CMK (cell line): ENCODE results near the gene C19orf25.

ENCODE experiments used
- DNase-seq: peaks from one replicate; pipeline ENCODE4 v3.0.0-alpha.2; 2010; ENCODE audit warnings: low read depth

Gene C19orf25

DNA sequence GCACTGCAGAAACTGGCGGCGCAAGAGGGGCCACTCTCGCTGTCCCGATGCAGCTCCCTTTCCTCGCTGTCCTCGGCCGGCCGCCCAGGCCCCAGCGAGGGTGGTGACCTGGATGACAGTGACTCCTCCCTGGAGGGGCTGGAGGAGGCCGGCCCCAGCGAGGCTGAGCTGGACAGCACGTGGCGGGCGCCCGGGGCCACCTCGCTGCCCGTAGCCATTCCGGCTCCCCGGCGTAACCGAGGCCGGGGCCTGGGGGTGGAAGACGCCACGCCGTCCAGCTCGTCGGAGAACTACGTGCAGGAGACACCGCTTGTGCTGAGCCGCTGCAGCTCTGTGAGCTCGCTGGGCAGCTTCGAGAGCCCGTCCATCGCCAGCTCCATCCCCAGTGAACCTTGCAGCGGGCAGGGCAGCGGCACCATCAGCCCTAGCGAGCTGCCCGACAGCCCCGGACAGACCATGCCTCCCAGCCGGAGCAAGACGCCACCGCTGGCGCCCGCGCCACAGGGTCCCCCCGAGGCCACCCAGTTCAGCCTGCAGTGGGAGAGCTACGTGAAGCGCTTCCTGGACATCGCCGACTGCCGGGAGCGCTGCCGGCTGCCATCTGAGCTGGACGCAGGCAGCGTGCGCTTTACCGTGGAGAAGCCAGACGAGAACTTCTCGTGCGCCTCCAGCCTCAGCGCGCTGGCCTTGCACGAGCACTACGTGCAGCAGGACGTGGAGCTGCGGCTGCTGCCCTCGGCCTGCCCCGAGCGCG is 12.4 kb downstream of the C19orf25 start:
- no peak for DNase-seq

DNA sequence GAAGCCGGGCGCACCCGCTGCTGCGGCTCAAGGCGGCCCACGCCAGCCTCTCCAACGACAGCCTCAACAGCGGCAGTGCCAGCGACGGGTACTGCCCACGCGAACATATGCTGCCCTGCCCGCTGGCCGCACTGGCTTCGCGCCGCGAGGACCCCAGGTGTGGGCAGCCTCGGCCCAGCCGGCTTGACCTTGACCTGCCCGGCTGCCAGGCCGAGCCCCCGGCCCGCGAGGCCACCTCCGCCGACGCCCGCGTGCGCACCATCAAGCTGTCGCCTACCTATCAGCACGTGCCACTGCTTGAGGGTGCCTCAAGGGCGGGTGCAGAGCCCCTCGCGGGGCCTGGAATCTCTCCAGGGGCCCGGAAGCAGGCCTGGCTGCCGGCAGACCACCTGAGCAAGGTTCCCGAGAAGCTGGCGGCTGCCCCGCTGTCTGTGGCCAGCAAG is 13.0 kb downstream of the C19orf25 start:
- DNase-seq: no peak

DNA sequence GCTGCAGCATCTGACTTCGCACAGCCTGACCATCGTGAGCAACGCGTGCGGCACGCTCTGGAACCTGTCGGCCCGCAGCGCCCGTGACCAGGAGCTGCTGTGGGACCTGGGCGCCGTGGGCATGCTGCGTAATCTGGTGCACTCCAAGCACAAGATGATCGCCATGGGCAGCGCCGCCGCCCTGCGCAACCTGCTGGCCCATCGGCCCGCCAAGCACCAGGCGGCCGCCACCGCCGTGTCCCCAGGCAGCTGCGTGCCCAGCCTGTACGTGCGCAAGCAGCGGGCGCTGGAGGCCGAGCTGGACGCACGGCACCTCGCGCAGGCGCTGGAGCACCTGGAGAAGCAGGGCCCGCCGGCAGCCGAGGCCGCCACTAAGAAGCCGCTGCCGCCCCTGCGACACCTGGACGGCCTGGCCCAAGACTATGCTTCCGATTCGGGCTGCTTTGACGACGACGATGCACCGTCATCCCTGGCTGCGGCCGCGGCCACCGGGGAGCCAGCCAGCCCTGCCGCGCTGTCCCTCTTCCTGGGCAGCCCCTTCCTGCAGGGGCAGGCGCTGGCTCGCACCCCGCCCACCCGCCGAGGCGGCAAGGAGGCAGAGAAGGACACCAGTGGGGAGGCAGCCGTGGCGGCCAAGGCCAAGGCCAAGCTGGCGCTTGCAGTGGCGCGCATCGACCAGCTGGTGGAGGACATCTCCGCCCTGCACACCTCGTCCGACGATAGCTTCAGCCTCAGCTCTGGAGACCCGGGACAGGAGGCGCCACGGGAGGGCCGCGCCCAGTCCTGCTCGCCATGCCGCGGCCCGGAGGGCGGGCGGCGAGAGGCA is 13.6 kb downstream of the C19orf25 start:
- no peak for DNase-seq

DNA sequence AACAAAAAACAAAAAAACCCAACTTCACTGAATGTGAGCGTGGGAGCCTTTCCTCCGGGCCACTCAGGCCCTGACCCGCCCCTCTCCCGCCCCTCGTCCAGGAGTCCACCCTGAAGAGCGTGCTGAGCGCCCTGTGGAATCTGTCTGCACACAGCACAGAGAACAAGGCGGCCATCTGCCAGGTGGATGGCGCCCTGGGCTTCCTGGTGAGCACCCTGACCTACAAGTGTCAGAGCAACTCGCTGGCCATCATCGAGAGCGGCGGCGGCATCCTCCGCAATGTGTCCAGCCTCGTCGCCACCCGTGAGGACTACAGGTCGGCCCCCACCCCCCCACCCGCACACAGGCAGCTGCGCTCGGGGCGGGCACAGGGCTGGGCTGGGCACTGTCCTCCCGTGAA is 17.2 kb downstream of the C19orf25 start:
- no peak for DNase-seq

DNA sequence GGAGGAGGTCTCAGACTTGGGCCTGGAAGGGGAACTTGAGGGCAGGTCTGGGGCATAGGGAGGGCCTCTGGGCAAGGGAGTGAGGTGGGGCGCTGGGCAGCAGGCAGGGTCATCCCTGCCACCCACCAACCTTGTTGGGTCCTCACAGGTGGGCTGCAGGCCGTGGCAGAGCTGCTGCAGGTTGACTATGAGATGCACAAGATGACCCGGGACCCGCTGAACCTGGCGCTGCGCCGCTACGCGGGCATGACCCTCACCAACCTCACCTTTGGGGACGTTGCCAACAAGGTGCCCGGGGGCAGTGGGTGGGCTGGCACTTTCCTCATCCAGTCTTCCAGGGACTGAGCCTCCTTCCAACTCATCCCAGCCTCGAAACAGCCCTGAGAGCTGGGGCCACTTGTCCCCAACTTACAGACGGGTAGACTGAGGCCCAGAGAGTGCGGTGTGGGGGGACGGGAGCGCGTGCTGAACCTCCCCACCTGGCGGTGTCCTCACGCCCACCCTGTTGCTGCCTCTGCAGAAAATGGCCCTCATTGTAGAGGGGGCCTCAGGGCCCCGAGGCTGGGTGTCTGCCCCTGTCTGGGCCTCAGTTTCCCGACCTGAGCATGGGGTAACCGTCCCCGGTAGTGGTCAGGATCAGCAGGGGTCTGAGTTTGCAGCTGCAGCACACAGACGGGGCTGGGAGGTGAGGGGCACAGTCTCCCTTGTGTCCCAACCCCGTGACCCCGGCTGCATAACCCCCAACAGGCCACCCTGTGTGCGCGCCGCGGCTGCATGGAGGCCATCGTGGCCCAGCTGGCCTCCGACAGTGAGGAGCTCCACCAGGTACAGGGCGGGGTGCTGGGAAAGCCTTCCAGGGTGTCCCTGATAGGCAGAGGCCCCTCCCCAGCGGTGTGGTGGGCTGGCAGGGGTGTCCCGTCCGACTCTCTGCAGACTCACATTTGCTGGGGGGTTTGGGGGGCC is 18.7 kb downstream of the C19orf25 start:
- no peak for DNase-seq

DNA sequence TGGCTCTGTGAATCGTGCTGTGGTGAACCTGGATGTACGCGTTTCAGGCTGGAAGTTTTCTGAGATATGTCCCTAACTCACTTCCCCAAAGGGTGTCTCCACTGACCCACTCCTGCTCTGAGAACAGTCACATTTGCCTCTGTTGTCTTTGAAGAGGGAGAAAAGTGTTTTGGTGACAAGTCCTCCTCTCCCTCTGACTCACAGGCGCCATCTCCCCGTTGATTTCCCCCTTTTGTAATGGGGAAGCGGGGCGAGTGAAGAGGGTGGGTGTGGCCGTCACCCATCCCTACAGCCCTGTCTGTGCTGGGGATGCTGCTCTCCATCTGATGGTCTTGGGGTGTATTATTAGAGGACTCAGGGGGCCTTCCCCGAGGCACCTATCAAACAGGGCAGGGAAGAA is 19.5 kb downstream of the C19orf25 start:
- DNase-seq: no peak

DNA sequence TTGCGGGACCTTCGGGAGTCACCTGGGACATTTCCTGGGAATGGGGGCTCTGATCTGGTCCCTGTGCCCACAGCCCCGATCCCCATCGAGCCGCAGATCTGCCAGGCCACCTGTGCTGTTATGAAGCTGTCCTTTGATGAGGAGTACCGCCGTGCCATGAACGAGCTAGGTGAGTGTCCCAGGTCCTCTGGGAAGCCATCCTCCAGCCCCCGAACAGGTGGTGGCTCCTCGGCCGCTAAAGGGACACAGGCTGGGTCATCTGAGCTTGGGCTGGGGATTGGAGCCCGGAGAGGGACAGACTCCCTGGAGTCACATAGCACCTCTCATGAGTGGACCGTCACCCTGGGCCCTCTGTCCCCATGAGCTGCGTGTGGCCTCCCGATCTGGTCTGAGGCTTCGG is 21.1 kb downstream of the C19orf25 start:
- no peak for DNase-seq

DNA sequence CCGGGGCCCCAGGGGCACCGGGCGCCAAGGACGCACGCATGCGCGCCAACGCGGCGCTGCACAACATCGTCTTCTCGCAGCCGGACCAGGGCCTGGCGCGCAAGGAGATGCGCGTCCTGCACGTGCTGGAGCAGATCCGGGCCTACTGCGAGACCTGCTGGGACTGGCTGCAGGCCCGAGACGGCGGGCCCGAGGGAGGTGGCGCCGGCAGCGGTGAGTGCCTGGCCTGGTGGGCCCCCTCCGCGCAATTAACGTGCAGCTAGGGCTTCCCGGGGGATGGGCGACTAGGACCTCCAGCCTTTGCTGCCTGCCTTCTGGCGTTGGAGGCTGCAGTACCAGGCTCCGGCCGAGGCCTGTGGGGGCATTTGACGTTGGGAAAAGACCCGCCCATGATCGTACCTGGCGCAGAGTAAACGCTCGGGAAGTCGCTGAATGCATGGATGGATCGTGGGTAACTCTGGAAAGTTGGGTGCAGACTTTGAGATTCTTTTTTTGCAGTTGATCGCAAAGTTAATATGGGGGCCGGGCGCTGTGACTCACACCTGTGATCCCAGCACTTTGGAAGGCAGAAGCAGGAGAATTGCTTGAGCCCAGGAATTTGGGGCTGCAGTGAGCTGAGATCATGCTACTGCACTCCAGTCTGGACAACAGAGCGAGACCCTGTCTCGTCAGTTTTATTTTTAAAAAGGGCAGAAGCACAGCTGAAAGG is 21.8 kb downstream of the C19orf25 start:
- DNase-seq: no peak

DNA sequence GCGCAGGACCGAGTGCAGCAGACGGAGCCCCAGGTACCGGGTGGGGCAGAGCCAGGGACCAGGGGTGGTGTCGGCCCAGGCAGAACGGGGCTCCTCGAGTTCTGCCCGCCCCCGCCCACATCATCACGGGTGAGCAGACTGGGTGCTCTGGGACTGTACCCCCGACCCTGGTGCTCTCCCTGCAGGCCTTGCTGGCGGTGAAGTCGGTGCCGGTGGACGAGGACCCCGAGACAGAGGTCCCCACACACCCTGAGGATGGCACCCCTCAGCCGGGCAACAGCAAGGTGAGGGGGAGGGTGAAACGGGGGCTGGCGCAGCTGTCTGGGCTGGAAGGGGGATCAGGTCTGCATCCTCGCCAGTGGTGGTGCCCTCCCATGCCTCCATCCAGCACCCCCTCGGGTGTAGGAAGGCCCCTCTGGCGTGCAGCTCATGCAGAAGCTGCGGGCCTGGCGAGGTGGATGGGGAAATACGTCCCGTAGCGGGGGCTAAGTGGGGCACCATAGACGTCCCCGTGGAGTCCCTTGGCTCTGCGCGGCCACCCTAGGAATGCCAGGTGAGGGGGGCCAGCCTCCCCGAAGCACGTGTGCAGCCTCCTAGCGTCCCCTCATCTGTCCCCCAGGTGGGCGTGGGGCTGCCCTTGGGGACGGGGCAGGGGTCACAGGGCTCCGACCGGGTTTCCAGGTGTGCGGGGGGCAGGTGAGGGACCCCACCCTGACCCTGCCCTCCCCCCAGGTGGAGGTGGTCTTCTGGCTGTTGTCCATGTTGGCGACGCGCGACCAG is 22.7 kb downstream of the C19orf25 start:
- DNase-seq: no peak

DNA sequence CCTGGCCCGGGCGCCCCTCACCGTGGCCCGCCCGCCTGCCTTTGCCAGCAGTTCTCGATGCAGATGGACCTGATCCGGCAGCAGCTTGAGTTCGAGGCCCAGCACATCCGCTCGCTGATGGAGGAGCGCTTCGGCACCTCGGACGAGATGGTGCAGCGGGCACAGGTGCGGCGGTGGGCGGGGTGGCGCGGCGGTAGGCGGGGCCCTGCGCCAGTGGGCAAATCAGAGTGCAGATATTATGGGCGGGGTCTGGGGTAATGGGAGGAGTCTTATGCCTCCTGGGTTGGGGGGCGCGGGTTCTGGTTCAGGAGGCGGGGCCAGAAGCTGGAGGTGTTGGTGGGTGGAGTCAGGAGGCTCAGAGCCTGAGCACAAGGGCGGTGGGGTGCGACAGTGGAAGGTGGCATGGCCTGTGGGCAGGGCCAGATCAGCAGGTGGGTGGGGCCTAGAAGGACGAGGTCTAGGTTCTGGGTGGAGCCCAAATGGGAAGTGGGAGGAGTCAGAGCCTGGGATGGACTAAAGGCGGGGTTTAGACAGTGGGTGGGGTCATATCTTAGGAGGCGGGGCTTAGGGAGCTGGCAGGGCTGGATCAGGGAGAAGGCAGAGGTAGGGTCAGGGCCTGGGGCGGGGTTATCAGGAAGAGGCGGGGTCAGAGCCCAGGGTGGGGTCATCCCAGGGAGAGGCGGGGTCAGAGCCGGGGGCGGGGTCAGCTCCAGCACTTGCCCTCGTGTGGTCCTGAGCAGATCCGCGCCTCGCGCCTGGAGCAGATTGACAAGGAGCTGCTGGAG is 23.5 kb downstream of the C19orf25 start:
- peak; percentile 87 for DNase-seq

DNA sequence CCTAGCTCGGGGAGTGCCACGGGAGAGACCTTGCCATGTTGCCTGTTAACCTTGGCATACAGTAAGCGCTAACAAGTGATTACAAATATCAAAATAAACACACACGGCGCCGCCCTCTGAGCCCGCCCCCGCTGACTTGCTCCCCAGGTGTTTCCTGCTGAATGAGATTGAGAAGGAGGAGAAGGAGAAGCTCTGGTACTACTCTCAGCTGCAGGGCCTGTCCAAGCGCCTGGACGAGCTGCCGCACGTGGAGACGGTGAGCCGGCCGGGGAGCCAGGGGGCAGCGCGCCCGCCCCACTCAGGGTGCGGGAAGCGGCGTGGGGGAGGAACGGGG is 24.0 kb downstream of the C19orf25 start:
- DNase-seq: no peak

DNA sequence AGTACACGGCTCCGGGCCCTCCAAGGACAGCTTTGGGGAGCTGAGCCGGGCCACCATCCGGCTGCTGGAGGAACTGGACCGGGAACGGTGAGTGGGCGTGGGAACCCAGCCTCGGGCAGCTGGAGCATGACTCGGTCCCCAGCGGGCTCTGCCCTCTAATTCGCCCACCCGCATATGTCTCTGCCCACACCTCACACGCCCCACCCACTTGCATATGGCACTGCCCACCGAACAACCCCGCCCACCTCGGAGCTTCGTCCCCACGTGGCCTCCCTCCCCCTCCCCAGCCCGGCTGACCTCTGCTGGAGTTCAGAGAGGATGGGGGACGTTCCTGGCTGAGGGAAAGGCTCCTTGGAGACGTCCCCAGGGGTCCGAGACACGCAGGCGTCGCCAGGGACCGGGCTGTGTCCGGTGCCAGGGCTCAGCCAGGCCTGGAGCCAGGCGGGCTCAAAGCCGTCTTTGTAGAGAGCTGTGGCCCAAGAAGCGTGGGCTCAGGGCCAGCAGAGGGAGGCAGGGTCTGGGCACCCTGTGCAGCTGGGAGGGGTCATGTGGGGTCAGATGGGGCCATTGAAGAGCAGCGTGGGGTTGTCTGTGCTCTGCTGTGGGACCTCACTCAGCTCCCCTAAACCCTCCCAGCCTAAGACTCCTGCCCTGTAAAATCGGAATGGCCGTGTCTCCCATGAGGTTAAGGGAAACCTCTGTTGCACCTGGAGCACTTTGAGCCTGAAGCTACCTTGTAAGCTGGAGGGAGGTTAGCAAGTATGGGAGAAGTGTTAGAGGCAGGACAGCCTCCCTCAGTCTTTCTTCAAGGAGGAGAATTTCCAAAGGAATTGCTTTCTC is 25.3 kb downstream of the C19orf25 start:
- peak; percentile 52 for DNase-seq

DNA sequence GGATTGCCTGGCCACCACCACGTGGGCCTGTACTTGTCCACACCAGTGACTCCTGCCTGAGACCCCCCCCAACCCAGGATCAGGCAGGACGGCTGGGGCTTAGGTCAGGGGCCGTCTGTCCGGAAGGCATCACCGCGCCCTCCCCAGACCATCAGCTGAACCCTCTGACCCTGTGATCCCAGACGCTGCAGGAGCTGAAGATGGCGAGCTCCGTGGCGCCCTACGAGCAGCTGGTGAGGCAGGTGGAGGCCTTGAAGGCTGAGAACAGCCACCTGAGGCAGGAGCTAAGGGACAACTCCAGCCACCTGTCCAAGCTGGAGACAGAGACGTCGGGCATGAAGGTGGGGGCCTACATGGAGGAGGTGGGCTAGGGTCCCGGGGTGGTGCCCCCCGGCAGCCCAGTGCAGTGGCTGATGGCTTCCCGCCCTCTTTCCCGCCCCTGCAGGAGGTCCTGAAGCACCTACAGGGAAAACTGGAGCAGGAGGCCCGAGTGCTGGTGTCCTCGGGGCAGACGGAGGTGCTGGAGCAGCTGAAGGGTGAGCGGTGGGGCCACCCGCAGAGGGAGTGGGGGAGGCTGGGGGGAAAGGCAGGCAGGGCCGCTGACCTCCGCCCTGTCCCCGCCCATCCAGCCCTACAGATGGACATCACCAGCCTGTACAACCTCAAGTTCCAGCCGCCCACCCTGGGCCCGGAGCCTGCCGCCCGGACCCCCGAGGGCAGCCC is 26.1 kb downstream of the C19orf25 start:
- no peak for DNase-seq

DNA sequence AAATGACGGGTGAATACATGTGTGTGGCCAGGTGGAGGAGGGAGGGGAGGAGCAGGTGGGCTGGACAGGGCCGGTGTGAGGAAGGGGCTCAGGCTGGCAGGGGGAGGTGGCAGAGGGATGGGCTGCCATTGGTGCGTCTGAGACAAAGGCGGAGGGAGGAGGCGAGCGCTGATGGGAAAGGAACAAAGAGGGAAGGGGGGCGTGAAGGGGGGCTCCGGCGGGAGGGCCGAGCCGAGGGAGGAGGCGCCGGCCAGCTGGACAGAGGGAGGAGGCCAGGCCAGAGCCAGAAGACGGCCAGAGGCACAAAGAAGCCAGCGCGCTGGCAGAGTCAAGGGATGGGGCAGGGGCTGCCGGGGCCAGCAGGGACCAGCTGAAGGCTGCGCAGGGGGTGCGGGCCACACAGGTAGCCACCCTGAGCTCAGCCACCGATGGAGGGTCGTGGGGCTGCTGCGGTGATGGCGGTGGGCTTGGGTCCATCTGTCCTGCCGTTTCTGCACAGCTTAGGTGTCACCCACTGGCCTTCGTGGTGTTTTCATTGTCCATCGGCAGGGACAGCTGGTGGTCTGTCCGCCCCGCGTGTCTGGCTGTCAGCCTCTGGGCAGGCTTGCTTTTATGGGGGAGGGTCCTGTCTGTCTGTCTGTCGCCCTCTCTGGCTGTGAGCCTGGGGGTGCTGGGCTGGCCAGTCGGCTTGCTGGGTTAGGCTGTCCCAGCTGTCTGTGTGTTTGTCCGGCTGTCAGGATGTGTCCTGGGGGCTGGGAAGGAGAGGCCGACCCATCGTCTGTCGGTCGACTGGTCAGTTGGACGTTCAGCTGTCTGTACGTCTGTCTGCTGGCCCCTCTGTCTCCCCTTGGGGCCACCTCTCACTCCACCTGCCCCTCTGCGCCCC is 26.9 kb downstream of the C19orf25 start:
- DNase-seq: no peak

DNA sequence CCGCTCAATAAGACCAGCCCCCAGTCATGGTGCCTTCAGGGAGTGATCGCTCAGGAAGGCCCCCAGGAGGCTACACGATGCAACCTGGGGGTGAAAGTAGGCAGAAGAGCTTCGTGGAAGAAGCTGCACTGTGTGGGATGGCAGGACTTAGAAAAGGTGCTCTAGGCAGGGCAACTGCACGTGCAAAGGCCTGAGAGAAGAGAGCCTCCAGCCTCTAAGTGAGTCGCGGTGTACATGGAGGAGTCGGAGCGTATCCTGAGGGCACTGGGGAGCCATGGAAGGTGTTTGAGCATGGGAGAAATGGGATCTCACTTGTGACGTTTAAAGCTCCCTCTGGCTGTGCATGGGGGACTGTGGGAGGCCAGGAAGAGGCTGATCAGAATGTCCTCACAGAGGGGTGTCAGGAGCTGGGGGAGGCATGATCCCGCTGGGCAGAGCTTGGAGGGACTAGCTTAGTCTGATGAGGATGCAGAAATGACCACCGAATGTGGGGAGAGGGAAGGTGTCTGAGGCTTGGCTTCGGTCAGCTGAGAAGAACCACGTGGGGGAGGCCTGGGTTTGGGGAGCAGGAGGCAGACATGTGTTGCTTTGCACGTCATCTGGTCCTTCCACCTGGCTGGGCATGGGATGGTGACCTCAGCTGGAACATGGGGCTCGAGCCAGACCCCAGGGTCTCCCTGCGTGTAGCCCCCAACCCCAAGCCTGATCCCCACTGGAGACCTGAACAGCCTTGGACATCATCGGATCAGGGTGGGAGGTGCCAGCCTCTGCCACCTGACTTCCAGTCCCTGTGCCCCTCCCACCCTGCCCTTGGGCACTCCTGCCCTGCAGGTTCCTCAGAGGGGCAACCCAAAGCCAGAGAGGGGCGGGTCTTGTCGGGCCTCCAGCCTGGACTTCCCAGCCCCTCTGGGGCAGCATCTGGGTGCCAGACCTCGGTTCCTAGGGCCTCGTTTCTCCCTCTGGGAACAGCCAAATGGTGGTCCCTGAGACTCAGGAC is 28.0 kb downstream of the C19orf25 start:
- DNase-seq: no peak
